Measurements from ENCODE around the gene DTYMK.
A peak's percentile ranks its signal among the peaks of the same experiment; 100 is the strongest.

The DTYMK gene

GRCh38 chr2:241649404-241649803, 37.2 kb downstream of the DTYMK start:
- DNase-seq (ENCODE audit: low spot score), result peak; percentile 49

DNA sequence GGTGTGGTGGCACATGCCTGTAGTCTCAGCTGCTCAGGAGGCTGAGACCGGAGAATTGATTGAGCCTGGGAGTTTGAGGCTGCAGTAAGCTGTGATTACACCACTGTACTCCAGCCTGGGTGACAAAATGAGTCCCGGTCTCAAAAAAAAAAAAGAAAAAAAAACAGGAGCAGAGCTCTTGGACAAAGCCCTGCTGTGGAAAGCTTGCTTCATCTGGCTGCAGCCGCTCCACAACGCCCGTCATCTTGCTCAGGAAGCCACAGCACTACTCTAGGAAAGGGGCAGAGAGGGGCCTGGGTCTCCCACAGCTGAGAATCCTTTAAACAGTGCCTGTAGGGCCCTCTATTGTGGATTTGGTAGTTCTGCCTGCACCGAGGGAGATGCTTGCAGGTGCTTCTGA, 38.2 kb downstream of the DTYMK start:
- no peak for DNase-seq (ENCODE audit: low spot score)

GRCh38 chr2:241645915-241646645, 40.5 kb downstream of the DTYMK start:
- DNase-seq (ENCODE audit: low spot score), result no peak

- no peak for DNase-seq (ENCODE audit: low spot score)
Observed at GRCh38 chr2:241645056-241645914, 41.3 kb downstream of the DTYMK start.

GRCh38 chr2:241641631-241642030, 45.0 kb downstream of the DTYMK start:
- DNase-seq (ENCODE audit: low spot score), result no peak

DNA sequence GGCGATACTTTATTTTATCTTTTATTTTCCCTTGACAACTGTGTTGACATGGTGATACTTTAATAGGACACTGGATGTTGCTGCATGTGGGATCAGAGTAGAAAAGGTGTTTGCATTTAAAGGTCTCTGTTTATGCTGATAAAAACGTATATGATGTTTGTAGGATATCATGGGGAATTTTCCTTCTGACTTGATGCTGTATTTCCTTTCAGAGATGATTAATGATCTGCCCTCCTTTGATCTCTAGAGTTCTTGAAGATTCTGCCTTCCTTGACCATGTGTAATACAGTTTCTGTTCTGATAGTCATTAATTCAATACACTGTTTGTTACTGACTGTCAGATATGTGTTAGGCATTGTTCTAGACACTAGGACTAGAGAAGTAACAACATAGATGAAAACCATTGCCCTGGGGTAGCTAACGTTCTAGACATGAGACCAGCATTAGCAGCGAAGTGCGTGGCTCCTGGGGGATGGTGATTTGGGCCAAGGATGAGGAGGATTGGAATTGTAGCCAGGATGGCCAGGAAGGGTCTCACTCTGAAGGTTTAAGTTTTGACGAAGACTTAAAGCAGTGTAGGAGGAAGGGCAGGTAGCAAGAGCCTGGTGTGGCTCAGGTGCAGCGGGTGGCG, 46.3 kb downstream of the DTYMK start:
- no peak for DNase-seq (ENCODE audit: low spot score)

GRCh38 chr2:241639385-241639784, 47.2 kb downstream of the DTYMK start:
- DNase-seq (ENCODE audit: low spot score), result no peak

GRCh38 chr2:241638940-241639339, 47.7 kb downstream of the DTYMK start:
- DNase-seq (ENCODE audit: low spot score), result no peak

GRCh38 chr2:241637795-241638660, 48.6 kb downstream of the DTYMK start:
- no peak for DNase-seq (ENCODE audit: low spot score)

DNA sequence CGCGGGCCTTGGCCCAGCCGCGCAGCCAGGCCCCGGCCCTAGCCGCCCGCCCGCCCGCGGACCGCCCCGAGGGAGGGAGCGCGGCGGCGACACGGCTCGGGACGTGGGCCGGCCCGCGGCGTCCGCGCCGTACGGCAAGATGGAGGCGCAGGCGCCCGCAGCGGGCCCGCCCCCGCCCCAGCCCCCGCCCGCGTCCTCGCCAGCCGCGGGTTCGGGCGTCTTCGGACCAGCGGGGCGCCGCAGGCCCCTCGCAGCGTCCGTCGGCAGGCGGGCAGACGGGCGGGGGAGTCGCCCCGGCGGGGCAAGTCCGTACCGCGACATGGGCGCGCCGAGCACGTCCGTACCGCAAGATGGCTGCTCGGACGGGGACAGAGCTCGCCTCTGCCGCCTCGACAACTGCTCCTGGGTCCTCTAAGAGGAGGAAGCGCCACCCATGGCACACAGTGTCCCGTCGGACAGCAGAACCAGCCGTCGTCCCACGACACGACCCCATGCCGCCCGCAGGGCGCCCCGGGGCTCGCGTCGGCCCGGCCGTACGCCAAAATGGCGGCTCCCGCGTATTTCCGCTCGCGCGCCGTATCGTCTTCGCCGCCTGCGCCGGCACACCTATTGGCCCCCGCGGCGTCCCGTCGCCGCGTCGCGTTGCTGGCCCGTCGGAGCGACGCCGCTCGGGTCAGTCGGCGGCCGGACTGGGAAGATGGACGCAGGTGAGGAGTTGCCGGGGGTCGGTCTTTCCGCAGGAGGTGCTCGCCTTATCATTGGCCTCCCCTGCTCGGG, 49.4 kb downstream of the DTYMK start, which contains the start of the genes ATG4B and THAP4:
Gene ATG4B (plus strand): TSS at position 676 of the 777 bp plus-strand sequence. CDS start 22 bp downstream, at position 698.
Gene THAP4 (minus strand): TSS at position 141 of the 777 bp plus-strand sequence. CDS start 141 bp downstream, outside the sequence.
- peak; percentile 91 for DNase-seq (ENCODE audit: low spot score)

DNA sequence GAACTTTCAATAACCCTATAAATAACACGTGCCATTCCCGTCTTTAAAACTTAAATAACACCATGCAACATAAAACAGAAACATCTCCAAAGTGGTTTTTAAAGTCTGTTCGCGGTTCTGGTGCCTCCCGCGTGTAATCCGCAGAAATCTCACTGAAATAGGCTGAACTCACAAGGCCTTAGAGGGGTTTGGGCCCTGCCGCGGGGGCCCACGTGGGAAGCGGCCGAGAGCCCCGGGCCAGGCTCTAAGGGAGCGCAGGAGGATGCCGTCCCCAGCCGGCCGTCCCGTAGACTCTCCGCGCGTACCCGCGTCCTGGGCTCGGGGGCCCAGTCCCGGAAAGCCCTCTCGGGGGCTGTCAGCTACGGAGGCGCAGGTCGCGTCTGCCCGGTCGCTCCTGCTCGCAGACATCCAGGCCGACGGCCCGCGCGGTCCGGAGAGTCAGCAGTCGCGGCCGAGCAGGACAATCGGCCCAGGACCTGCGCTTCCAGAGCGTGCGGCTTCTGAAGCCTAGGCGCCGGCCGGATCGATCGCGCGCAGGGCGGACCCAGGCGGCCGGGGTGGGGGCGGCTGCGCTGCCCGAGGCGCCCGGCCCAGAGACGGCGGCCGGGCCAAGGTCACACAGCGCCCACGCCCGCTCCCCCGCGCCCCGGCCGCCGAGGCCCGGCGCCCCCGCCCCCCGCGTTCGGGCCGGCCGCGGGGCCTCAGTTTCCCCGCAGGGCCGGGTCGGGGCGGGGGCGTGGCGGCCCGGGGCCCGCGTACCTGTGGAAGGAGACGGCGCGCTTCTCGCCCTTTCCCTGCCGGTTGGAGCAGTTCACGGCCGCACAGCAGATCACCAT, 50.2 kb downstream of the DTYMK start:
- peak; percentile 76 for DNase-seq (ENCODE audit: low spot score)

- no peak for DNase-seq (ENCODE audit: low spot score)
Observed at GRCh38 chr2:241635756-241636155, 50.9 kb downstream of the DTYMK start.

GRCh38 chr2:241633561-241633960, 53.1 kb downstream of the DTYMK start:
- DNase-seq (ENCODE audit: low spot score), result no peak

GRCh38 chr2:241632478-241633325, 53.9 kb downstream of the DTYMK start:
- no peak for DNase-seq (ENCODE audit: low spot score)

DNA sequence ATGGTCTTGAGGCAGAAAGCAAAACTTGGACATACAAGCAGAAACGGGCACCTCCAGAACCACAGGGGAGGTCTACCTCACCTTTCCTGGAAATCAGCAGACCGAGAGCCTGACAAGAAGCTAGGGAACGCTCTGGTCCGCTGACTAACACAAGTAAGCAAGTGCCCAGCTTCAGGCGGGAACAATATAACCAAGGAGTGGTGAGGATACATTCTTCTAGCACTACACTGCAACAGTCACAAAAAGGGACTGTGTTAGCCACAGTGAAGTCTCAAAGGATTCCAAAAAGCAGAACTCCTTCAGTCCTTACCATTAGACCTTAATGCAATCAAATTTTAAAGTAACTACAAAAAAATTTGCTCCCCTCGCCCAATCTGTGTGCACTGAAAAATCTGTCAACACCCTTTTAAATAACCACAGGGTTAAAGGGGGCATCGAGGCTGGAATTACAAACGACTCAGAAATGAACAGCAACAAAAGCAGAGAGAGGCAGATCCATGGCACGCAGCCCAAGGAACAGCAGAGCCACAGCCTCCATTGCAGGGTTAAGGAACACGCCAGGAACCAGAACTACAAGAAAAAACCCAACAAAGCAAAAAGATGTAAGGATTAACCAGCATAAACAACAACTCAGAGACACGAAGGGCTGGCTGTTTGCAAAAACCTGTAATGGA, 56.7 kb downstream of the DTYMK start:
- DNase-seq (ENCODE audit: low spot score), result no peak

- no peak for DNase-seq (ENCODE audit: low spot score)
Observed at GRCh38 chr2:241627675-241628074, 58.9 kb downstream of the DTYMK start.

All from D341Med (cell line).